WERI-Rb-1 (cell line): ENCODE data around the gene ADK.

Experiments
- DNase-seq: peaks from one replicate; pipeline ENCODE4 v3.0.0-alpha.2; 2020
- H3K27ac ChIP-seq: fragments of 250-450 bp; sonication (Bioruptor Pico); 2 replicates; pipeline ENCODE4 v1.5.1; 2020; ENCODE audit warnings: mild to moderate bottlenecking, moderate library complexity
- H3K27me3 ChIP-seq: fragments of 250-450 bp; sonication (Bioruptor Pico); 2 replicates; pipeline ENCODE4 v1.5.1; 2021; ENCODE audit warnings: mild to moderate bottlenecking, low read depth, moderate library complexity; ENCODE audit not compliant: insufficient read depth, severe bottlenecking
- H3K36me3 ChIP-seq: fragments of 250-450 bp; sonication (Bioruptor Pico); 2 replicates; pipeline ENCODE4 v1.5.1; 2020; ENCODE audit warnings: mild to moderate bottlenecking, moderate library complexity
- H3K4me3 ChIP-seq: 2 replicates; pipeline ENCODE4 v1.5.1; 2011; ENCODE audit warnings: low read depth, mild to moderate bottlenecking, control low read depth, low read length
- H3K9me3 ChIP-seq: fragments of 250-450 bp; sonication (Bioruptor Pico); 2 replicates; pipeline ENCODE4 v1.5.1; 2021; ENCODE audit warnings: mild to moderate bottlenecking, moderate library complexity; ENCODE audit not compliant: severe bottlenecking
- CTCF ChIP-seq: IDR thresholded peaks from 2 replicates; pipeline ENCODE4 v1.5.1; 2011; ENCODE audit warnings: low read depth, mild to moderate bottlenecking, control low read depth, inconsistent platforms, low read length

ADK gene

GRCh38 chr10:74752371-74753040 lies 601.5 kb downstream of the ADK start:
- no peak for DNase-seq
- H3K27me3 ChIP-seq, result no peaks in the 10 kb centered on the region

GRCh38 chr10:74753442-74754211 lies 602.6 kb downstream of the ADK start:
- DNase-seq, result no peak
- Histone ChIP-seq H3K36me3 (no peaks in the 10 kb centered on the region), H3K9me3 (no peaks in the 10 kb centered on the region), H3K27me3 (no peaks in the 10 kb centered on the region), H3K27ac (no peak overlapping the region), H3K4me3 (no peak overlapping the region)
- TF ChIP-seq CTCF, result no peak

More at GRCh38 chr10:74752371-74753040, 601.5 kb downstream of the ADK start:
- Histone ChIP-seq H3K36me3 (no peaks in the 10 kb centered on the region), H3K27ac (no peak overlapping the region), H3K9me3 (no peaks in the 10 kb centered on the region), H3K4me3 (no peak overlapping the region)
- TF ChIP-seq CTCF, result no peak

GRCh38 chr10:74754381-74754821 lies 603.4 kb downstream of the ADK start:
- Histone ChIP-seq H3K27me3 (no peaks in the 10 kb centered on the region), H3K36me3 (no peaks in the 10 kb centered on the region), H3K27ac (no peak overlapping the region), H3K4me3 (no peak overlapping the region), H3K9me3 (no peaks in the 10 kb centered on the region)
- DNase-seq, result no peak
- no peak for TF ChIP-seq CTCF

- no peak for DNase-seq
- Histone ChIP-seq H3K9me3 (no peaks in the 10 kb centered on the region), H3K27ac (no peak overlapping the region), H3K36me3 (no peaks in the 10 kb centered on the region), H3K4me3 (no peak overlapping the region), H3K27me3 (no peaks in the 10 kb centered on the region)
- TF ChIP-seq CTCF, result no peak
These were observed 604.3 kb downstream of the ADK start for GRCh38 chr10:74755273-74755672.
